Left ventricle myocardium inferior (tissue), 1 donor: Measurements from ENCODE around the gene MAST4. TPM values are rescaled to one million over a fixed set of nuclear protein-coding genes. Genes with fewer than 3 reads are reported as not detected.
A peak's percentile ranks its signal among the peaks of the same experiment; 100 is the strongest.

Experiments
- DNase-seq: peaks from one replicate; pipeline ENCODE4 v3.0.0-alpha.2; 2020
- H3K27ac ChIP-seq: fragments of 200-600 bp; replicated peaks from 2 replicates; pipeline ENCODE4 v1.8.0; 2021
- H3K27me3 ChIP-seq: fragments of 200-600 bp; 2 replicates; pipeline ENCODE4 v1.8.0; 2021; ENCODE audit warnings: low read depth
- H3K36me3 ChIP-seq: fragments of 200-600 bp; 2 replicates; pipeline ENCODE4 v1.8.0; 2021
- H3K4me1 ChIP-seq: fragments of 200-600 bp; 2 replicates; pipeline ENCODE4 v1.8.0; 2021
- H3K4me3 ChIP-seq: fragments of 200-600 bp; 2 replicates; pipeline ENCODE4 v1.8.0; 2021; ENCODE audit warnings: mild to moderate bottlenecking, moderate library complexity
- H3K9me3 ChIP-seq: fragments of 200-600 bp; replicated peaks from 2 replicates; pipeline ENCODE4 v1.8.0; 2021
- intact Hi-C: fragments of 100-400 bp; cut with micrococcal nuclease; formaldehyde crosslinking; loops from one replicate; pipeline ENCODE4 v1.11.0; 2022
- total RNA-seq: library from RNA; stranded (reverse); fragmentation: NEBNext Ultra II Directional; extraction: Animal tissue kit (Norgen Biotek cat#: 25700); gene quantifications from one replicate; pipeline ENCODE4 v1.2.1, GENCODE V29; 2021
- TF ChIP-seq, protein P1 (sequence below): fragments of 200-600 bp; IDR thresholded peaks from 2 replicates; pipeline ENCODE4 v1.8.0; 2021; ENCODE audit warnings: antibody characterized with exemption, mild to moderate bottlenecking, borderline replicate concordance
- donor health status: DM: no; HTN: yes; CAD: no; lungs with severe emphysema.

The MAST4 gene
- total RNA-seq, 1 donor from 2014 or later, result 55.7 TPM

DNA sequence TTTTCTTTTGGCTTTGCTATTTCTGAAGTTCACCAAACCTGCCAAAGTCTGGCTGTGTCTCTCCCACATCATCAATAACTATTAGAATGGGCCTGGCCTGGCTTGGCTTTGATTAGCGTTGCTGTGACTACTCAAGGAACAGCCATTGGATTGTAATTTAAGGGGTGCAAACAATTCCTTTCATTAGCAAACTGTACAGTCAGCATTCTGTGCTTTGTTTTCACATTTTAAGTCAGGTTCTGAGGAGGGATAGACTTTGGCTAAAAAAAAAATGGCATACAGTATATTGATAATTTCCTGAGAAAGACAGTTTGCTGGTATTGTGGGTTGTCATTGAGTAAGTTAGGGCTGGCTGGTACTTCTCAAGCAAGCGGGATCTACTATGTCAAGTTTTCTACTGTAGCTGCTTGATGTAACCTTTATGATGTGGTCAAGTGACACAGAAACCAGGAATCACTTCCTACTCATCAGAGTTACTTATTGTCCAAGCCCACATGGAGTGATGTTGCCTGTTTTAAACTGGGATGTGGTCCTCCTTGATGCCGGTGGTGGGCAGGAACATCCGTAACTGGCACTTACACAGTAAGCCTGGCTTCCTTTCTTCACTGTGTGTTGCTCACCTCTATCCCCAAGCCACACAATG lies 439.0 kb downstream of the MAST4 start:
- no peak overlapping the region for H3K4me3 ChIP-seq
- H3K36me3 ChIP-seq, result no peaks in the 10 kb centered on the region
- intact Hi-C loops, result no loop called here
- DNase-seq, result no peak
- H3K9me3 ChIP-seq, result no peaks in the 10 kb centered on the region
- H3K4me1 ChIP-seq, result peaks cover 100% of the 10 kb centered on the region
- TF ChIP-seq, protein P1, sequence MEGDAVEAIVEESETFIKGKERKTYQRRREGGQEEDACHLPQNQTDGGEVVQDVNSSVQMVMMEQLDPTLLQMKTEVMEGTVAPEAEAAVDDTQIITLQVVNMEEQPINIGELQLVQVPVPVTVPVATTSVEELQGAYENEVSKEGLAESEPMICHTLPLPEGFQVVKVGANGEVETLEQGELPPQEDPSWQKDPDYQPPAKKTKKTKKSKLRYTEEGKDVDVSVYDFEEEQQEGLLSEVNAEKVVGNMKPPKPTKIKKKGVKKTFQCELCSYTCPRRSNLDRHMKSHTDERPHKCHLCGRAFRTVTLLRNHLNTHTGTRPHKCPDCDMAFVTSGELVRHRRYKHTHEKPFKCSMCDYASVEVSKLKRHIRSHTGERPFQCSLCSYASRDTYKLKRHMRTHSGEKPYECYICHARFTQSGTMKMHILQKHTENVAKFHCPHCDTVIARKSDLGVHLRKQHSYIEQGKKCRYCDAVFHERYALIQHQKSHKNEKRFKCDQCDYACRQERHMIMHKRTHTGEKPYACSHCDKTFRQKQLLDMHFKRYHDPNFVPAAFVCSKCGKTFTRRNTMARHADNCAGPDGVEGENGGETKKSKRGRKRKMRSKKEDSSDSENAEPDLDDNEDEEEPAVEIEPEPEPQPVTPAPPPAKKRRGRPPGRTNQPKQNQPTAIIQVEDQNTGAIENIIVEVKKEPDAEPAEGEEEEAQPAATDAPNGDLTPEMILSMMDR, result no peak
- H3K27ac ChIP-seq, result peak overlapping the region; percentile 71
- H3K27me3 ChIP-seq, result no peaks in the 10 kb centered on the region

DNA sequence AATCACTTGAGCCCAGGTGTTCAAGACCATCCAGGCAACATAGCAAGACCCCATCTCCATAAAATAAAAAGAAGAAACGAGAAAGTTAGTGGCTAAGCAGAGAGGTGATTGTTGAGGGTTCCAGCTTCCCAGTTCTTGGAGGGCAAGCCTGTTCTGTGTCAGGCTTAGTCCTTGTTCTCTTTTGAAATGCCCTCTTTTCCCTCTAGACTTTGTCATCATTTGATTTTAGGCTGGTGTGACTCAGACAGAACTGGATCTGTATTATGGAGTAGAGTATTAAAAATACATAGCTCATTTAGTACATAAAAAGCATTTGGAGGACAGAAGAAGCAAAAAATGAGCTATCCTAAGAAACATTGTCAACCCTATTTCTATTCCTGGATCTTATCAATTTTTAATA lies 441.0 kb downstream of the MAST4 start:
- H3K9me3 ChIP-seq, result no peaks in the 10 kb centered on the region
- TF ChIP-seq, protein P1, result no peak
- no peaks in the 10 kb centered on the region for H3K36me3 ChIP-seq
- H3K4me1 ChIP-seq, result peaks cover 93% of the 10 kb centered on the region
- H3K27ac ChIP-seq, result peak overlapping the region; percentile 71
- H3K27me3 ChIP-seq, result no peaks in the 10 kb centered on the region
- no peak for DNase-seq
- intact Hi-C loops, result no loop called here
- no peak overlapping the region for H3K4me3 ChIP-seq

DNA sequence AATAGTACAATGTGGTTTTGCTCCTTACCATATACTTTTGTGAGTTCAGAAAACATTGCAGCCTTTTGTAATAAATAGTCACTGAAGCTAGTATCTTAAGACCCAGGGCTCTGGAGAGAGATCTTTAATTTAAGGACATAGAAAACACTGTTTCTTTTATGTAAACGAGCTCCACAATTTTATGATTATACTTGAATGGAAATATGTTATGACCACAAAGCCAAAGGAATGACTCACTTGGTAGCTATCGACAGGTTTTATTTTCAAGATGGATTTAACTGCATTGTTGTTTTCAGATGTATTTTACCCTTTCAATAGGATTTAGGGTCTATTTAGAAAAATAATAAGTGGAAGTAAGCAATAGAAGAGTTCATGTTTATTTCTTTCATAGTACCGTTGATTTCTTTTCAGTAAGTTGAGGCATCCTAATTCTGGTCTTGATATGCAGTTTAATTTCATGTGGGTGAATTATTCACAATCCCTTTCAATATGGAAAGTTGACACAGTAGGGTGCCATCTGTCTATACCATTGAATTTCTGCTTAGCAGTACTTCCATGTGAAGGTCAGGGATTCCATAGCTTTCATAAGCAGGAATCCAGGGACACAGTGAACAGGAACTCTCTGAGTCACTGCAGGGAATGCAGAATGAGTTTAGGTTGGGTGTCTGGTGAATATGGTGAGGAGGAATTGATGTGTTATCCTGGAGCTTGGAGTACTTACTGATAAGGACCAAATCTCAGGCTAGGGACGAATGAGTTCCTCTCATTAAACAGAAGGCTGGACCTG lies 442.8 kb downstream of the MAST4 start:
- TF ChIP-seq, protein P1, result no peak
- Histone ChIP-seq H3K36me3 (no peaks in the 10 kb centered on the region), H3K9me3 (no peaks in the 10 kb centered on the region), H3K4me1 (peaks cover 93% of the 10 kb centered on the region), H3K4me3 (no peak overlapping the region), H3K27ac (peak overlapping the region; percentile 71), H3K27me3 (no peaks in the 10 kb centered on the region)
- intact Hi-C loops, result no loop called here
- no peak for DNase-seq

DNA sequence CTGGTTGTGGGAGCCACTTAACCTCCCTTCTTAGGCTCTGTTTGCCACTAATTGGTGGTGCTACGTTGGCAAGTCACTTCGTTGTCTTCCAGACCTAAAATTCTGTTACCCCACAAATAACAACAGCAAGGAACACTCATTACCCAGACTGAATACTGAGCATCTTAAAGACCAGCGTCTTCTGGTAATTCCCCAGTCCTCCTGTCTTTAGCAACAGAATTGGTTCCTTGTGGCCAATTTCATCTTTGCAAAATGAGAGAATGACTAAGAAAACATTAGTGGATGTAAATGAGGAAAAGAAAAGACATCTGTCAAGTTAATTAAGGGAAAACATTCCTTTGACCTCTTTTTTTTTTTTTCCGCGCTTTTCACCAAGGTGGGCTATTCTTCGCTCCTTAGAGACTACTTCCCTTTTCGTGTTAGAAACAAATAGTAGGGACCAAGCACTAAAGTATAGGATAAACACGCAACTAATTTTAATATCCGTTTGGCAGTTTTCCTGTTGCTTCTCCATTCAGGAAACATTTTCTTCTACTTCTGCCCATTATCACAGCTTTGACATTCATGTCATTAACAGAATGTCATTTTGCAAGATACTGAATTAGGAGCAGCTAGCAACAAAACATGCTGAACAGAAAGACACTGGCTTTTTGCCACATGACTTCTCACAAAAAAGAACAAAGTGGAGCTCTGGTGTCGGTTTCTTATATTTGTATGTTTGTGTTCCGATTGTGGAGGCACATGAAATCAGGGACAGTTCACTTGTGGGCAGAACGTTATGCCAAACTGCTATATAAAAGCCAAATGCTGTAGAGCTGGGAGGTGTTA lies 446.2 kb downstream of the MAST4 start:
- Histone ChIP-seq H3K4me1 (peaks cover 93% of the 10 kb centered on the region), H3K27me3 (no peaks in the 10 kb centered on the region), H3K9me3 (no peaks in the 10 kb centered on the region), H3K4me3 (no peak overlapping the region), H3K27ac (peak overlapping the region; percentile 71), H3K36me3 (no peaks in the 10 kb centered on the region)
- TF ChIP-seq, protein P1, result no peak
- DNase-seq, result no peak
- intact Hi-C loops, result no loop called here

DNA sequence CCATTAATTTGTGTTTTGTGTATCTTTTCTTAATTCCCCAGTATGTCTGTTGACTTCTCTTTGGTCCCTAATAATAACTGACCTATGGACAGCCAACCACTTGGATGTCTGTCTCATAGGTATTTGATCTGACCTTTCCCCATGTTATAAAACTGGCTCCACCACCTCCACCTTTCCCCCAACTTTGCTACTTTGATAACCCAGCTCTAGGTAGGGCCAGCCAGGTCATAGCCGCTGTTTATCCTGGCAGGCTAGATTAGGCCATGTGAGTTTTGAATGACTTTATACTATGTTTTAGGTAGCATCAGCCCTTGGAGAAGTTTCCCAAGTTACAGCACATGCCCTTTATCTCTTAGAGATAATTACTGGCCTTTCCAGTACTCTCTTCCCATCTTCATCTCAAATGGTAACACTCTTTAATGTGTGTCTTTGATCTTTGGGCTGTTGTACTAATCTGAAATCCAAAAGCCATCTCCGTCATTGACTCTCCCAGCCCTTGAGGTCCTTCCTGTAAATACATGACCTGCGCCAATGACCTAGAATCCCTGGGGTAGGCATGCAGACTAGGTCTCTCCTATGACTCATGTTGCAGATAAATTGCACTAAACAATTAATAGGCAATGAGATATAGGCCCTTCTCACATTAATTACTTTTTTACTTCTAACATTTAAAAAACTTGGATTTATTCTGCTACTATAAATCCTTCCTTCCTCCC lies 447.8 kb downstream of the MAST4 start:
- DNase-seq, result no peak
- H3K36me3 ChIP-seq, result no peaks in the 10 kb centered on the region
- H3K27me3 ChIP-seq, result no peaks in the 10 kb centered on the region
- H3K4me1 ChIP-seq, result peaks cover 88% of the 10 kb centered on the region
- no peak overlapping the region for H3K4me3 ChIP-seq
- peak overlapping the region; percentile 71 for H3K27ac ChIP-seq
- intact Hi-C loops, result no loop called here
- TF ChIP-seq, protein P1, result no peak
- H3K9me3 ChIP-seq, result no peaks in the 10 kb centered on the region
